Measurements from ENCODE around the gene RASGRP3.
"Not testable (repeated sequence)": the region's sequence is repeated elsewhere in the genome, so short reads cannot be mapped to it uniquely, and the experiment has no call there.

Gene RASGRP3

GRCh38 chr2:33441235-33441810 is 35.1 kb upstream of the RASGRP3 start:
- H3K27me3 ChIP-seq (ENCODE audit: insufficient read depth, low read length) = no peaks in the 10 kb centered on the region
- no peaks in the 10 kb centered on the region for H3K36me3 ChIP-seq (ENCODE audit: insufficient read depth, low read length)
- no peak overlapping the region for H3K9ac ChIP-seq (ENCODE audit: low read depth, low read length)
- no peak overlapping the region for H3K27ac ChIP-seq (ENCODE audit: low read depth, low read length)
- no peak overlapping the region for H3K4me3 ChIP-seq (ENCODE audit: low read length)
- H3K9me3 ChIP-seq (ENCODE audit: insufficient read depth, low read depth, low read length) = no peaks in the 10 kb centered on the region
- WGBS = 64% methylated on average over 2 of the region's 3 CpGs
- H3K4me1 ChIP-seq (ENCODE audit: insufficient read depth, low read length) = no peaks in the 10 kb centered on the region

- not testable (repeated sequence) for H3K9ac ChIP-seq (ENCODE audit: low read depth, low read length); H3K27me3 ChIP-seq (ENCODE audit: insufficient read depth, low read length); H3K9me3 ChIP-seq (ENCODE audit: insufficient read depth, low read depth, low read length); H3K27ac ChIP-seq (ENCODE audit: low read depth, low read length); H3K4me3 ChIP-seq (ENCODE audit: low read length); H3K4me1 ChIP-seq (ENCODE audit: insufficient read depth, low read length); H3K36me3 ChIP-seq (ENCODE audit: insufficient read depth, low read length)
- 96% methylated on average over 9 of the region's 9 CpGs for WGBS
These were observed 34.4 kb upstream of the RASGRP3 start for GRCh38 chr2:33442052-33442451.

- no peaks in the 10 kb centered on the region for H3K27me3 ChIP-seq (ENCODE audit: insufficient read depth, low read length)
- 94% methylated on average over 6 of the region's 6 CpGs for WGBS
These were observed 33.8 kb upstream of the RASGRP3 start for GRCh38 chr2:33442528-33443079.

GRCh38 chr2:33443274-33443829 is 33.1 kb upstream of the RASGRP3 start:
- H3K27me3 ChIP-seq (ENCODE audit: insufficient read depth, low read length) = no peaks in the 10 kb centered on the region
- H3K4me3 ChIP-seq (ENCODE audit: low read length) = no peak overlapping the region
- no peak overlapping the region for H3K27ac ChIP-seq (ENCODE audit: low read depth, low read length)
- no peak overlapping the region for H3K9ac ChIP-seq (ENCODE audit: low read depth, low read length)
- 97% methylated on average over 3 of the region's 3 CpGs for WGBS
- H3K9me3 ChIP-seq (ENCODE audit: insufficient read depth, low read depth, low read length) = no peaks in the 10 kb centered on the region
- H3K36me3 ChIP-seq (ENCODE audit: insufficient read depth, low read length) = no peaks in the 10 kb centered on the region
- no peaks in the 10 kb centered on the region for H3K4me1 ChIP-seq (ENCODE audit: insufficient read depth, low read length)

More at GRCh38 chr2:33442528-33443079, 33.8 kb upstream of the RASGRP3 start:
- Histone ChIP-seq H3K36me3 (ENCODE audit: insufficient read depth, low read length) (no peaks in the 10 kb centered on the region), H3K9ac (ENCODE audit: low read depth, low read length) (no peak overlapping the region), H3K4me3 (ENCODE audit: low read length) (no peak overlapping the region), H3K27ac (ENCODE audit: low read depth, low read length) (no peak overlapping the region), H3K4me1 (ENCODE audit: insufficient read depth, low read length) (no peaks in the 10 kb centered on the region), H3K9me3 (ENCODE audit: insufficient read depth, low read depth, low read length) (no peaks in the 10 kb centered on the region)

GRCh38 chr2:33444967-33445366 is 31.5 kb upstream of the RASGRP3 start:
- Histone ChIP-seq H3K9ac (ENCODE audit: low read depth, low read length) (no peak overlapping the region), H3K9me3 (ENCODE audit: insufficient read depth, low read depth, low read length) (no peaks in the 10 kb centered on the region), H3K4me1 (ENCODE audit: insufficient read depth, low read length) (no peaks in the 10 kb centered on the region), H3K27me3 (ENCODE audit: insufficient read depth, low read length) (no peaks in the 10 kb centered on the region), H3K36me3 (ENCODE audit: insufficient read depth, low read length) (no peaks in the 10 kb centered on the region), H3K27ac (ENCODE audit: low read depth, low read length) (no peak overlapping the region), H3K4me3 (ENCODE audit: low read length) (no peak overlapping the region)
- 96% methylated on average over 2 of the region's 2 CpGs for WGBS

- Histone ChIP-seq H3K36me3 (ENCODE audit: insufficient read depth, low read length) (no peaks in the 10 kb centered on the region), H3K9me3 (ENCODE audit: insufficient read depth, low read depth, low read length) (0 out of 2 replicates have a peak, but pooled peaks cover 1% of the 10 kb centered on the region), H3K4me1 (ENCODE audit: insufficient read depth, low read length) (no peaks in the 10 kb centered on the region), H3K27me3 (ENCODE audit: insufficient read depth, low read length) (no peaks in the 10 kb centered on the region), H3K27ac (ENCODE audit: low read depth, low read length) (no peak overlapping the region), H3K9ac (ENCODE audit: low read depth, low read length) (no peak overlapping the region), H3K4me3 (ENCODE audit: low read length) (no peak overlapping the region)
- no CpG with 5 or more reads among the region's 2 CpGs for WGBS
These were observed 28.1 kb upstream of the RASGRP3 start for GRCh38 chr2:33448220-33448899.

- no peak overlapping the region for H3K4me3 ChIP-seq (ENCODE audit: low read length)
- H3K27ac ChIP-seq (ENCODE audit: low read depth, low read length) = no peak overlapping the region
- H3K36me3 ChIP-seq (ENCODE audit: insufficient read depth, low read length) = no peaks in the 10 kb centered on the region
- H3K4me1 ChIP-seq (ENCODE audit: insufficient read depth, low read length) = no peaks in the 10 kb centered on the region
- no peak overlapping the region for H3K9ac ChIP-seq (ENCODE audit: low read depth, low read length)
- WGBS = 100% methylated on average over 1 of the region's 1 CpG
- H3K9me3 ChIP-seq (ENCODE audit: insufficient read depth, low read depth, low read length) = 0 out of 2 replicates have a peak, but pooled peaks cover 5% of the 10 kb centered on the region
- no peaks in the 10 kb centered on the region for H3K27me3 ChIP-seq (ENCODE audit: insufficient read depth, low read length)
These were observed 25.2 kb upstream of the RASGRP3 start for GRCh38 chr2:33451214-33451613.

- no peaks in the 10 kb centered on the region for H3K4me1 ChIP-seq (ENCODE audit: insufficient read depth, low read length)
- no CpG with 5 or more reads among the region's 1 CpG for WGBS
- no peaks in the 10 kb centered on the region for H3K36me3 ChIP-seq (ENCODE audit: insufficient read depth, low read length)
- no peaks in the 10 kb centered on the region for H3K27me3 ChIP-seq (ENCODE audit: insufficient read depth, low read length)
- H3K27ac ChIP-seq (ENCODE audit: low read depth, low read length) = no peak overlapping the region
- H3K9me3 ChIP-seq (ENCODE audit: insufficient read depth, low read depth, low read length) = 0 out of 2 replicates have a peak, but pooled peaks cover 5% of the 10 kb centered on the region
- H3K9ac ChIP-seq (ENCODE audit: low read depth, low read length) = no peak overlapping the region
- no peak overlapping the region for H3K4me3 ChIP-seq (ENCODE audit: low read length)
These were observed 24.6 kb upstream of the RASGRP3 start for GRCh38 chr2:33451825-33452224.

- Histone ChIP-seq H3K27me3 (ENCODE audit: insufficient read depth, low read length) (no peaks in the 10 kb centered on the region), H3K9ac (ENCODE audit: low read depth, low read length) (no peak overlapping the region), H3K27ac (ENCODE audit: low read depth, low read length) (no peak overlapping the region), H3K36me3 (ENCODE audit: insufficient read depth, low read length) (no peaks in the 10 kb centered on the region), H3K4me3 (ENCODE audit: low read length) (no peak overlapping the region), H3K4me1 (ENCODE audit: insufficient read depth, low read length) (0 out of 2 replicates have a peak, but pooled peaks cover under 1% of the 10 kb centered on the region), H3K9me3 (ENCODE audit: insufficient read depth, low read depth, low read length) (0 out of 2 replicates have a peak, but pooled peaks cover 5% of the 10 kb centered on the region)
These were observed 23.9 kb upstream of the RASGRP3 start for GRCh38 chr2:33452545-33452944.

GRCh38 chr2:33453905-33454479 is 22.5 kb upstream of the RASGRP3 start:
- Histone ChIP-seq H3K36me3 (ENCODE audit: insufficient read depth, low read length) (no peaks in the 10 kb centered on the region), H3K4me3 (ENCODE audit: low read length) (no peak overlapping the region), H3K27ac (ENCODE audit: low read depth, low read length) (no peak overlapping the region), H3K4me1 (ENCODE audit: insufficient read depth, low read length) (0 out of 2 replicates have a peak, but pooled peaks cover 7% of the 10 kb centered on the region), H3K9ac (ENCODE audit: low read depth, low read length) (no peak overlapping the region), H3K27me3 (ENCODE audit: insufficient read depth, low read length) (no peaks in the 10 kb centered on the region), H3K9me3 (ENCODE audit: insufficient read depth, low read depth, low read length) (0 out of 2 replicates have a peak, but pooled peaks cover 5% of the 10 kb centered on the region)
